ENCODE data around the gene LCORL. TPM values are rescaled to one million over a fixed set of nuclear protein-coding genes. Genes with fewer than 3 reads are reported as not detected.

Gene LCORL
- total RNA-seq, 3 donors from 2014 or later = 5.7 to 6.6 (median 5.7) TPM

GRCh38 chr4:17816142-17816541, 205.4 kb downstream of the LCORL start:
- no peaks in the 10 kb centered on the region for H3K36me3 Mint-ChIP-seq (ENCODE audit: insufficient read depth)
- peaks cover 24% of the 10 kb centered on the region for H3K4me1 Mint-ChIP-seq (ENCODE audit: low read depth)

GRCh38 chr4:17814140-17814539, 207.4 kb downstream of the LCORL start:
- Mint-ChIP-seq H3K36me3 (ENCODE audit: insufficient read depth) (peaks cover 2% of the 10 kb centered on the region), H3K9me3 (no peaks in the 10 kb centered on the region), H3K4me3 (no peak overlapping the region), H3K4me1 (ENCODE audit: low read depth) (peaks cover 28% of the 10 kb centered on the region), H3K27me3 (ENCODE audit: low read depth) (no peaks in the 10 kb centered on the region)
- ATAC-seq = no peak
- no peak for DNase-seq

More at GRCh38 chr4:17816142-17816541, 205.4 kb downstream of the LCORL start:
- no peaks in the 10 kb centered on the region for H3K27me3 Mint-ChIP-seq (ENCODE audit: low read depth)
- DNase-seq = no peak
- H3K9me3 Mint-ChIP-seq = no peaks in the 10 kb centered on the region
- H3K4me3 Mint-ChIP-seq = no peak overlapping the region
- no peak for ATAC-seq

- Mint-ChIP-seq H3K4me1 (ENCODE audit: low read depth) (peaks cover 36% of the 10 kb centered on the region), H3K36me3 (ENCODE audit: insufficient read depth) (peaks cover 7% of the 10 kb centered on the region), H3K4me3 (no peak overlapping the region), H3K27me3 (ENCODE audit: low read depth) (no peaks in the 10 kb centered on the region), H3K9me3 (no peaks in the 10 kb centered on the region)
- ATAC-seq = no peak
- no peak for DNase-seq
Measured at GRCh38 chr4:17812801-17813200, 208.8 kb downstream of the LCORL start.

- Mint-ChIP-seq H3K4me3 (peak overlapping the region; percentile 92), H3K36me3 (ENCODE audit: insufficient read depth) (peaks cover 11% of the 10 kb centered on the region), H3K27me3 (ENCODE audit: low read depth) (no peaks in the 10 kb centered on the region), H3K4me1 (ENCODE audit: low read depth) (peaks cover 38% of the 10 kb centered on the region), H3K9me3 (no peaks in the 10 kb centered on the region)
- no peak for ATAC-seq
- no peak for DNase-seq
Measured at GRCh38 chr4:17812125-17812524, 209.4 kb downstream of the LCORL start.

- Mint-ChIP-seq H3K27me3 (ENCODE audit: low read depth) (no peaks in the 10 kb centered on the region), H3K4me1 (ENCODE audit: low read depth) (peaks cover 46% of the 10 kb centered on the region), H3K36me3 (ENCODE audit: insufficient read depth) (peaks cover 11% of the 10 kb centered on the region), H3K4me3 (peak overlapping the region; percentile 92), H3K9me3 (no peaks in the 10 kb centered on the region)
- DNase-seq (no peak), ATAC-seq (peak; percentile 31 to 44)
Measured at GRCh38 chr4:17811078-17811603, 210.4 kb downstream of the LCORL start.

GRCh38 chr4:17810260-17811077, 211.1 kb downstream of the LCORL start, which contains the start of the genes DCAF16 and NCAPG:
TSS of gene DCAF16 (minus strand) at chr4:17810757. CDS start at chr4:17804141, 6,616 bp downstream.
TSS of gene NCAPG (plus strand) at chr4:17810979. CDS start at chr4:17811078, 99 bp downstream.
- H3K4me3 Mint-ChIP-seq = peak within 1 kb of the TSS; percentile 92
- H3K4me1 Mint-ChIP-seq (ENCODE audit: low read depth) = peaks cover 52% of the 10 kb centered on the region
- DNase-seq = peak; percentile 99
- H3K36me3 Mint-ChIP-seq (ENCODE audit: insufficient read depth) = peaks cover 11% of the 10 kb centered on the region
- H3K9me3 Mint-ChIP-seq = no peaks in the 10 kb centered on the region
- H3K27me3 Mint-ChIP-seq (ENCODE audit: low read depth) = no peaks in the 10 kb centered on the region
- ATAC-seq = peak; percentile 91 to 92

GRCh38 chr4:17809667-17810066, 211.9 kb downstream of the LCORL start:
- Mint-ChIP-seq H3K36me3 (ENCODE audit: insufficient read depth) (peaks cover 11% of the 10 kb centered on the region), H3K27me3 (ENCODE audit: low read depth) (no peaks in the 10 kb centered on the region), H3K4me1 (ENCODE audit: low read depth) (peaks cover 55% of the 10 kb centered on the region), H3K9me3 (no peaks in the 10 kb centered on the region), H3K4me3 (peak overlapping the region; percentile 92)
- DNase-seq (no peak), ATAC-seq (no peak)

GRCh38 chr4:17807446-17807845, 214.1 kb downstream of the LCORL start:
- H3K36me3 Mint-ChIP-seq (ENCODE audit: insufficient read depth) = peaks cover 24% of the 10 kb centered on the region
- H3K4me1 Mint-ChIP-seq (ENCODE audit: low read depth) = peaks cover 55% of the 10 kb centered on the region
- H3K4me3 Mint-ChIP-seq = peak overlapping the region; percentile 92
- ATAC-seq (no peak), DNase-seq (no peak)
- H3K27me3 Mint-ChIP-seq (ENCODE audit: low read depth) = no peaks in the 10 kb centered on the region
- H3K9me3 Mint-ChIP-seq = no peaks in the 10 kb centered on the region

- H3K4me1 Mint-ChIP-seq (ENCODE audit: low read depth) = peaks cover 47% of the 10 kb centered on the region
- DNase-seq (no peak), ATAC-seq (no peak)
- no peaks in the 10 kb centered on the region for H3K27me3 Mint-ChIP-seq (ENCODE audit: low read depth)
- H3K36me3 Mint-ChIP-seq (ENCODE audit: insufficient read depth) = peaks cover 26% of the 10 kb centered on the region
- H3K9me3 Mint-ChIP-seq = no peaks in the 10 kb centered on the region
- H3K4me3 Mint-ChIP-seq = no peak overlapping the region
Measured at GRCh38 chr4:17805580-17806155, 215.9 kb downstream of the LCORL start.

- no peaks in the 10 kb centered on the region for H3K9me3 Mint-ChIP-seq
- H3K4me3 Mint-ChIP-seq = no peak overlapping the region
- DNase-seq = no peak
- peaks cover 19% of the 10 kb centered on the region for H3K36me3 Mint-ChIP-seq (ENCODE audit: insufficient read depth)
- ATAC-seq = no peak
- peaks cover 6% of the 10 kb centered on the region for H3K4me1 Mint-ChIP-seq (ENCODE audit: low read depth)
- H3K27me3 Mint-ChIP-seq (ENCODE audit: low read depth) = no peaks in the 10 kb centered on the region
Measured at GRCh38 chr4:17797808-17798207, 223.7 kb downstream of the LCORL start.

- no peaks in the 10 kb centered on the region for H3K27me3 Mint-ChIP-seq (ENCODE audit: low read depth)
- H3K4me1 Mint-ChIP-seq (ENCODE audit: low read depth) = peaks cover 2% of the 10 kb centered on the region
- DNase-seq (no peak), ATAC-seq (no peak)
- H3K36me3 Mint-ChIP-seq (ENCODE audit: insufficient read depth) = peaks cover 20% of the 10 kb centered on the region
- no peaks in the 10 kb centered on the region for H3K9me3 Mint-ChIP-seq
- no peak overlapping the region for H3K4me3 Mint-ChIP-seq
Measured at GRCh38 chr4:17794730-17795129, 226.8 kb downstream of the LCORL start.

Other genes with a start within 250 kb of the LCORL start
- gene FAM184B, start 240.1 kb downstream of the LCORL start, total RNA-seq = under 1 TPM in 2 of 3 donors, not detected in 1; 0.03 TPM
- 10 to 100 TPM; 34.1 to 44.4 (median 40.3) TPM for gene DCAF16, start 211.0 kb downstream of the LCORL start, total RNA-seq
- 1 to 10 TPM; 6.0 to 8.4 (median 8.0) TPM for gene NCAPG, start 210.8 kb downstream of the LCORL start, total RNA-seq

All from activated T-cell treated with anti-CD3 and anti-CD28 coated beads, Interleukin-2, amount 50 U/mL, for 4 hours (primary cell).